CD4-positive, CD25-positive, alpha-beta regulatory T cell (primary cell): Measurements from ENCODE around the gene TBC1D20. TPM values are rescaled to one million over a fixed set of nuclear protein-coding genes. Genes with fewer than 3 reads are reported as not detected.

Experiments used
- ATAC-seq, 2 donors: fragments of 150-1000 bp; cut with Tn5 transposase; one replicate each; pipeline ENCODE4 v1.10.0; 2021; ENCODE audit warnings: low read depth in 2 of 2, moderate number of reproducible peaks in 2 of 2, moderate library complexity in 1 of 2
- DNase-seq, 3 donors: peaks; one replicate each; pipeline versions ENCODE4 v3.0.0 to v3.0.0-alpha.2; 2012 to 2022; ENCODE audit warnings: mixed read lengths in 1 of 3
- H3K27ac ChIP-seq: one replicate; pipeline ENCODE4 v1.7.0; 2013; ENCODE audit warnings: mild to moderate bottlenecking, low read length; ENCODE audit not compliant: insufficient read depth, poor library complexity, severe bottlenecking
- H3K27me3 ChIP-seq: one replicate; pipeline ENCODE4 v1.7.0; 2013; ENCODE audit warnings: low read length; ENCODE audit not compliant: control insufficient read depth, insufficient read depth
- H3K36me3 ChIP-seq: one replicate; pipeline ENCODE4 v1.7.0; 2013; ENCODE audit warnings: mild to moderate bottlenecking, low read length, moderate library complexity; ENCODE audit not compliant: control insufficient read depth, insufficient read depth
- H3K4me1 ChIP-seq: 2 replicates; pipeline ENCODE4 v1.7.0; 2013; ENCODE audit warnings: mild to moderate bottlenecking, low read length; ENCODE audit not compliant: insufficient read depth, control insufficient read depth, poor library complexity, severe bottlenecking
- H3K4me3 ChIP-seq: one replicate; pipeline ENCODE4 v1.7.0; 2013; ENCODE audit warnings: low read depth, mild to moderate bottlenecking, low read length, moderate library complexity
- H3K9me3 ChIP-seq, 2 experiments: 1 replicate in 1 of 2; 2 replicates in 1 of 2; pipeline ENCODE4 v1.7.0; 2013; ENCODE audit warnings: low read length in 2 of 2, mild to moderate bottlenecking in 1 of 2, moderate library complexity in 1 of 2; ENCODE audit not compliant: control insufficient read depth in 2 of 2
- H3K27ac Mint-ChIP-seq, 3 donors: one replicate each; pipeline ENCODE4 v1.8.0; 2020 to 2022; ENCODE audit warnings: mild to moderate bottlenecking in 3 of 3, mixed read lengths in 3 of 3, moderate library complexity in 2 of 3
- H3K27me3 Mint-ChIP-seq: one replicate; pipeline ENCODE4 v1.8.0; 2022; ENCODE audit warnings: mild to moderate bottlenecking, mixed read lengths
- H3K36me3 Mint-ChIP-seq: one replicate; pipeline ENCODE4 v1.8.0; 2020; ENCODE audit warnings: mixed read lengths
- H3K4me1 Mint-ChIP-seq, 4 donors: one replicate each; pipeline ENCODE4 v1.8.0; 2020 to 2022; ENCODE audit warnings: mixed read lengths in 4 of 4, mild to moderate bottlenecking in 1 of 4
- H3K4me3 Mint-ChIP-seq, 4 donors: one replicate each; pipeline ENCODE4 v1.8.0; 2020 to 2022; ENCODE audit warnings: mild to moderate bottlenecking in 4 of 4, mixed read lengths in 4 of 4, moderate library complexity in 3 of 4
- H3K9me3 Mint-ChIP-seq, 7 donors: one replicate each; pipeline ENCODE4 v1.8.0; 2020 to 2022; ENCODE audit warnings: mixed read lengths in 7 of 7, mild to moderate bottlenecking in 3 of 7, moderate library complexity in 2 of 7
- polyA plus RNA-seq, 4 donors: library from polyadenylated mRNA; unstranded; fragments of 300-500 nt; fragmentation: Illumina TruSeq; gene quantifications; one replicate each; pipeline ENCODE4 v1.2.3, GENCODE V29; 2021
- total RNA-seq: library from RNA; stranded (reverse); gene quantifications from one replicate; pipeline ENCODE4 v1.2.3, GENCODE V29; 2022

Gene TBC1D20
- total and polyA plus RNA-seq, 5 donors from 2014 or later = 16.4 to 30.2 (median 18.9) TPM

DNA sequence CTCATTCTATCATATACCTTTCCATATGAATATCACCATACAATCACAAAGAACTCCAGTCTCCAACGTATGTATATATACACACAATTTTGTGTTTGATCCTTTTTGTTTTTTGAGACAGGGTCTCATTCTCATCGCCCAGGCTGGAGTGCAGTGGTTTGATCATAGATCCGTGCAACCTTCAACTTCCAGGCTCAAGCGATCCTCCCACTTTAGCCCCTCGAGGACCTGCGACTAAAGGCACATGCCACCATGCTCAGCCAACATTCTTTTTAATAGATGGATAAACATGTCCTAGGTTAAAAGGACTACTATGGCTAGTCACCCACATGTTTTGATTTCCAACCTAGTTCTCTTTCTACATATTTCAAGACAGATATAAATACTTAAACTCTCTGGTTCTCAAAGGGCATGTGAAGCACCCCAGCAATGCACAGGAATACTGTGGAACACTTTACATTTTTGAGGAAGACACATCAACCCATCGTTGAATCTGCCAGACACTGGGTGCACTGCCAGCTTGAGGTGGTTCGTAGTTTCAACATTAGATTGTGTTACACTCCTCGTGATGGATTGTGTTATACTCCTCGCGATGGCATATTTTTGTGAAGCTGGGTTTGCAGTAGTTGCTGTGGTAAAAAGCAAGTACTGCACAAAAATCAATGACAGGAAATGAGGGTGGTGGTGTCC is 40.9 kb upstream of the TBC1D20 start:
- no peak overlapping the region for H3K4me3 ChIP-seq
- H3K36me3 ChIP-seq = peaks cover 74% of the 10 kb centered on the region
- Mint-ChIP-seq H3K4me3 (no peak overlapping the region), H3K4me1 (peaks cover 3 to 12% (median 5%) of the 10 kb centered on the region in 4 donors), H3K27ac (peak overlapping the region in 1 of 3 donors; percentile 29), H3K9me3 (no peaks in the 10 kb centered on the region), H3K27me3 (no peaks in the 10 kb centered on the region), H3K36me3 (peaks cover 44% of the 10 kb centered on the region)
- no peak overlapping the region for H3K27ac ChIP-seq
- H3K4me1 ChIP-seq = no peaks in the 10 kb centered on the region
- ATAC-seq = no peak
- no peak for DNase-seq
- no peaks in the 10 kb centered on the region for H3K27me3 ChIP-seq
- no peaks in the 10 kb centered on the region for H3K9me3 ChIP-seq

DNA sequence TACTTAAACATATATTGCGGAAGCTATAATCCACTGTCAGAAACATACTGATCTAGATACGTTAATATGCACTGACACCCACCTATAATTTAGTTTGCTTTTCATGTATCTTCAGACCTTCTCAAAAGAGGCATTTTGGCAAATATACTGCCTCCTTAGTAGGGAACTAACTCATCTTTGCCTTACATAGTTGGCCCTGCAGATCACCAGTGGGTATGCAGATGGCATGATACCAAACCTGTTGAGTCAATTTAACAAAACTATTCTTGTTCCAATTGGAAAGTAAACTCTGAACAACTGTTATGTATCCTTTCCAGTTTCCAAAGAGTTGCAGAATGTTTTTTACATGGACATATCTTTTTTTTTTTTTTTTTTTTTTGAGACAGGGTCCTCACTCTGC is 35.6 kb upstream of the TBC1D20 start:
- Histone ChIP-seq H3K27ac (no peak overlapping the region), H3K4me3 (no peak overlapping the region), H3K27me3 (no peaks in the 10 kb centered on the region), H3K9me3 (no peaks in the 10 kb centered on the region), H3K4me1 (no peaks in the 10 kb centered on the region), H3K36me3 (peaks cover 85% of the 10 kb centered on the region)
- Mint-ChIP-seq H3K36me3 (peaks cover 40% of the 10 kb centered on the region), H3K27ac (no peak overlapping the region), H3K9me3 (no peaks in the 10 kb centered on the region), H3K4me3 (no peak overlapping the region), H3K4me1 (peaks cover 0 to 5% (median 0%) of the 10 kb centered on the region in 4 donors), H3K27me3 (no peaks in the 10 kb centered on the region)
- ATAC-seq (no peak), DNase-seq (no peak)

DNA sequence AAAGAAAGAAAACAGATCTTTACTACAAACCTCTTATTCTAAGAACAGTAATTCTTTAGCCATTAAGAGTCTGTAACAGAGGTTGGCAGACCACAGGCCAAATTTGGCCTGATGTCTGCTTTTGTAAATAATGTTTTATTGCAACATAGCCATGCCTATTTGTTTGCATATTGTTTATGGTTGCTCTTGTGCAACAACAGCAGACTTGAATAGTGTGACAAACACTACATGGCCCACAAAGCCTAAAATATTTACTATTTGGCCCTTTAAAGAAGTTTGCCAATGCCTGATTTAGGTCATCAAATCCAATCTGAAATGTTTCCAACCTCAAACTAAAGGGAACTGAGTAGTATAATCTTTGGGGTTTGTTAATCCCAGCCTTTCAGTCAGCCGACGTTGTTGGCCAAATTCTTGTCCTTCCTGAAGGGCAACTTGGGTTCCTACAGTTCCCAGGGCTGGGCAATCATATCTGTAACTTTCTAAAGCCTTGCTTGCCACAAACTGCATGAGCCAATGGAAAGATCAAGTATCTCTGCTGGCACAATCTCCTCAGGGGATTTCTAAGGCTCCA is 33.9 kb upstream of the TBC1D20 start:
- H3K36me3 Mint-ChIP-seq = peaks cover 38% of the 10 kb centered on the region
- Histone ChIP-seq H3K9me3 (no peaks in the 10 kb centered on the region), H3K36me3 (peaks cover 81% of the 10 kb centered on the region), H3K4me1 (no peaks in the 10 kb centered on the region), H3K4me3 (no peak overlapping the region), H3K27me3 (no peaks in the 10 kb centered on the region), H3K27ac (no peak overlapping the region)
- H3K4me1 Mint-ChIP-seq = peaks cover 0 to 5% (median 0%) of the 10 kb centered on the region in 4 donors
- H3K27ac Mint-ChIP-seq = peak overlapping the region in 2 of 3 donors; percentile 15 to 33
- no peaks in the 10 kb centered on the region for H3K27me3 Mint-ChIP-seq
- no peak overlapping the region for H3K4me3 Mint-ChIP-seq
- no peaks in the 10 kb centered on the region for H3K9me3 Mint-ChIP-seq
- no peak for ATAC-seq
- DNase-seq = no peak

DNA sequence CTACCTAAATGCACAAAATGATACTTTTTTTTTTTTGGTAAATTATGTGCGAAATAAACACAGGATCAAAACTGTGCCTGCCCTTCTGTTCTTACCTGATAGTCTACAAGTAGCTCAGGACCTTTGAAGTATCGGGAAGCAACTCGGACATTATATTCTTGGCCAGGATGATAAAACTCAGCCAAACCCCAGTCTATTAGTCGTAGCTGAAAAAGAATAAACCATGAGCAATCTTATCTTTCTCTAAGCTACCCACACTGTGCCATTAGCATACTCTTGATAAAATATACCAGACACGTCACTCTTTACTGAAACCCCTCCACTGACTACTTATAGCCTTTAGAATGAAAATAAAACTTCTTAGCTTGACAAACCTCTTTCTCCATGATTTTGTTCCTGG is 29.8 kb upstream of the TBC1D20 start:
- no peaks in the 10 kb centered on the region for H3K9me3 Mint-ChIP-seq
- no peaks in the 10 kb centered on the region for H3K27me3 ChIP-seq
- DNase-seq = no peak
- H3K27ac ChIP-seq = no peak overlapping the region
- H3K4me3 Mint-ChIP-seq = no peak overlapping the region
- no peaks in the 10 kb centered on the region for H3K27me3 Mint-ChIP-seq
- no peak overlapping the region for H3K4me3 ChIP-seq
- H3K9me3 ChIP-seq = no peaks in the 10 kb centered on the region
- no peaks in the 10 kb centered on the region for H3K4me1 ChIP-seq
- no peak for ATAC-seq
- H3K36me3 Mint-ChIP-seq = peaks cover 48% of the 10 kb centered on the region
- H3K36me3 ChIP-seq = peaks cover 82% of the 10 kb centered on the region
- H3K27ac Mint-ChIP-seq = peak overlapping the region in 1 of 3 donors; percentile 32
- H3K4me1 Mint-ChIP-seq = peaks cover 0 to 5% (median 0%) of the 10 kb centered on the region in 4 donors

DNA sequence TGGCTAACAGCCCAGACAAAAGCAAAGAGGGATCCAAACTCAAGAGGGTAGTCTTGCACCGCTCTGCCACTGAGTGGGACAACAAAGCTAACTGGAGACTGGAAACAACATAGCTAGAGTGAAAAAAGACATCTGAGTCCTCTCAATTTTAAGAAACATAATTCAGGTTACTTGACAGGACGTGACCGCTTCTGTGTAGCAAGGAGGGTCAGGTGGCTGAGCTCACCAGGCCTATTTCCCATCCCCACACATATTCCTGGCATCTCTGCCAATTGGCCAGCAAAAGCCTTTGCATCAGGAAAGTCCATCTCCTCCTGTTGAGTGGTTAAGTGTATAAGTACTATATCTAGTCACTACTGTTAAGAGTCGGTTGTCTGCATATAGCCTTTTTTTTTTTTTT is 25.3 kb upstream of the TBC1D20 start:
- no peak overlapping the region for H3K27ac ChIP-seq
- no peak for DNase-seq
- H3K36me3 ChIP-seq = peaks cover 75% of the 10 kb centered on the region
- Mint-ChIP-seq H3K27ac (no peak overlapping the region), H3K9me3 (no peaks in the 10 kb centered on the region), H3K36me3 (peaks cover 65% of the 10 kb centered on the region), H3K27me3 (no peaks in the 10 kb centered on the region), H3K4me1 (peaks cover 0 to 4% (median 3%) of the 10 kb centered on the region in 4 donors), H3K4me3 (no peak overlapping the region)
- H3K27me3 ChIP-seq = no peaks in the 10 kb centered on the region
- H3K9me3 ChIP-seq = no peaks in the 10 kb centered on the region
- no peak for ATAC-seq
- H3K4me1 ChIP-seq = no peaks in the 10 kb centered on the region
- H3K4me3 ChIP-seq = no peak overlapping the region

DNA sequence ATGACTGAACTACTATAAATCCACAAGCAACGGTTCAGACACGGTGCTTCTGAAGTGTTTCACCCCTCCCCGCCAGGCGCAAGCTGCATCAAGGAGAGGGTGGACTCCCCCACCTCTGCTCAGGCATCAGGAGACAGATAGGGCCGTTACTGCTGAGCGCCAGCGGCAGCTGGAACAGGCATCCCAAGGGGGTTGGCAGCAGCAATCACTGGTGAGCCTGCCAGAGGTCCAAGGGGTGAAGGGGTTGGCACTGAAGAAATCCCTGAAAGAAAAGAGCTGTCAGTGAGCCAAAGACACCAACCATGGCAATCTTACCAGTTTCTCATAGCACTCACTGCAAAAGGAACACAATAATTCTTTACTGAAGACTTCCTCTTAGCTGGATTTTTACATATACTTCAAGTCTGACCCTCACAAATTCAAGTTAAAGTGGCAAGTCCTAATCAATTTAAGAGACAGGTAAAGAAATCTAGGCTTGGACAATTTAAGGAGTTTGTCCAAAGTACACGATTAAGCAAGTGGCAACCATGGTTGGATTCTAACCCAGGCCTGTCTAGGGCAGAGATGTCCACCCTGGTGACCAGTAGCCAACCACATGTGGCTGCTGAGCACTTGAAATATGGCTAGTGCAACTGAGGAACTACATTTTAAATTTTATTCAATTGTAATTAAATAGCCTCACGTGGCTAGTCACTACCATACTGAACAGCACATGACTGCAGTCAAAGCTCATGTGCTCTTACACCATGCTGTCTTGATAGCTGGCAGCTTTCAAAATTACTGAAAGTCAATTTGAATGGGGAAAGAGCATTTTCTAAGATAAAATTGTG is 21.7 kb upstream of the TBC1D20 start:
- no peaks in the 10 kb centered on the region for H3K27me3 Mint-ChIP-seq
- H3K9me3 Mint-ChIP-seq = no peaks in the 10 kb centered on the region
- peaks cover 3 to 36% (median 23%) of the 10 kb centered on the region in 4 donors for H3K4me1 Mint-ChIP-seq
- Histone ChIP-seq H3K4me1 (peaks cover 12% of the 10 kb centered on the region), H3K27ac (no peak overlapping the region), H3K4me3 (no peak overlapping the region), H3K27me3 (no peaks in the 10 kb centered on the region), H3K9me3 (no peaks in the 10 kb centered on the region), H3K36me3 (peaks cover 61% of the 10 kb centered on the region)
- ATAC-seq (no peak), DNase-seq (no peak)
- H3K4me3 Mint-ChIP-seq = no peak overlapping the region
- H3K36me3 Mint-ChIP-seq = peaks cover 54% of the 10 kb centered on the region
- no peak overlapping the region for H3K27ac Mint-ChIP-seq

DNA sequence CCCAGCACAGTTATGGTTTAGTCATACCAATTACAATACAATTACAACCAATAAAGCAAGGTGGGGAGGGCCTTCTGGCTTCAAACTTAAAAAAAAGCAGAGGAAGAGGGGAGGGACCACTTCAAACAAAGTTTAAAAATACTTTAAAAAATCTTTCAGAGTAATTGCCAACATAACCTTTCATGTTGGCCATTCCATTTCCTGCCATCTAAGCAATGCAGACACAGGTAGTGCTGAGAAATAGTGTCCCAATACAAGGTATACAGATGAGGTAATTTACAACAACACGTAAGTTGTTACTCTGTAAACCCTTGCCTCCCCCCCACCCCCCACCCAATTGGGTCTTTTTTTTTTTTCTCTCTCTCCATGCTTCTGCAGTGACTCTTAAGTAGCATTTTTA is 18.8 kb upstream of the TBC1D20 start:
- H3K4me1 Mint-ChIP-seq = peaks cover 6 to 41% (median 27%) of the 10 kb centered on the region in 4 donors
- Histone ChIP-seq H3K4me1 (peaks cover 12% of the 10 kb centered on the region), H3K27me3 (no peaks in the 10 kb centered on the region), H3K9me3 (no peaks in the 10 kb centered on the region), H3K36me3 (peaks cover 32% of the 10 kb centered on the region), H3K27ac (peak overlapping the region; percentile 49), H3K4me3 (peak overlapping the region; percentile 20)
- peaks cover 35% of the 10 kb centered on the region for H3K36me3 Mint-ChIP-seq
- ATAC-seq = peak; percentile 85 to 90
- H3K4me3 Mint-ChIP-seq = peak overlapping the region in 1 of 4 donors; percentile 38
- H3K27ac Mint-ChIP-seq = peak overlapping the region in 2 of 3 donors; percentile 72 to 85
- no peaks in the 10 kb centered on the region for H3K9me3 Mint-ChIP-seq
- H3K27me3 Mint-ChIP-seq = no peaks in the 10 kb centered on the region
- DNase-seq = peak in 2 of 3 donors; percentile 36 to 83
